Measurements from ENCODE around the gene HIVEP2. TPM values are rescaled to one million over a fixed set of nuclear protein-coding genes. Genes with fewer than 3 reads are reported as not detected.
A peak's percentile ranks its signal among the peaks of the same experiment; 100 is the strongest.

HIVEP2 gene
- total RNA-seq, 2 experiments from 2014 or later, result 48.4 to 48.6 TPM

DNA sequence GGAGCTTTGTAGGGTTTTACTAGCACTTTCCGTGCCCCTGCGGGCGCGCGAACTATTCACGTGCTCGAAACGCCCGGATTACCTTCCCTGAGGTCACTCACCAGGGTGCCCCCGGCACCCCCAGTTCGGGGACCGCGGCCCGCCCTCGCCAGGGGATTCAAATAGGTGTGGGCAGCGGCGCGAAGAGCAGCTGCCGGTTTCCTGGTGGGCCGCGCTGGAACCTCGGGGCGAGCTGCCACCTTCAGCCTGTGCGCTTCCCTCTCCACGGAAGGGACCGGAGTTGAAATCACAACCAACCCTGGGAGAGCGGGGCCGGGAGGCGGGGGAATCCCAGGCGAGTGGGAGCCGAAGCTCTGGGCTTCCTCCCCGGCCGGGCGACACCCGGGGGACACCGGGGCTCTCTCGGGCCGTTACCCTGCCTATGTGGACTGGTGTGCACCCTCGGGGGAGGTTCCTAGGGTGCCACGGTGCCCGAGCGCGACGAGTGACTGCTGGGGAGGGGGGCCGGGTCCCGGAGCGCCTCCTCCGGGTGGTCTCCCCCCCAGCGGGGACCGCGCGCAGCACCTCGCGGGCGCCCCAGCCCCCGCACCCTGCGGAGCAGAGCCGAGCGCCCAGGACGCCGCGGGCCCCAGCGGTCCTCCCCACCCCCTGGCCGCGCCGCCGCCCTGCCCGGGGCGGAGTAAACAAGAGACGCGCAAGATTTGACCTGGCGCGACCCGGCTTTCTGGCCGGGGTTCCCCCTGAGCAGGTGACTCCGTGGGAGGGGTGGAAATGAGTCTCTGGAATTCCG, 2.1 kb upstream of the HIVEP2 start:
- no peak for TF ChIP-seq CTCF (IDR thresholded peaks at IDR 0.05)
- DNase-seq, result peak; percentile 48 to 94 (median 69)
- POLR2A ChIA-PET, result interaction anchor here (0.6 to 11.2 kb wide), 26 partner anchors 9 to 377 kb away, joined by 3 to 382 read pairs (median 6); partner anchors contain the start of gene AIG1
- peaks cover 5% of the 10 kb centered on the region for H3K27me3 Mint-ChIP-seq
- CTCF ChIA-PET, result interaction anchor here (0.8 to 1.9 kb wide), 5 partner anchors 12 to 126 kb away, joined by 3 to 5 read pairs (median 3); no protein-coding TSS in a partner anchor
- Histone ChIP-seq H3K36me3 (ENCODE audit: insufficient read depth, low read length) (no peaks in the 10 kb centered on the region), H3K9me3 (ENCODE audit: control insufficient read depth in 1 of 2, insufficient read depth in 1 of 2, low read length in 2 of 2) (no peaks in the 10 kb centered on the region), H3K27ac (ENCODE audit: low read depth in 1 of 2, low read length in 2 of 2) (peak overlapping the region; percentile 98 to 100), H3K27me3 (ENCODE audit: control insufficient read depth in 1 of 2, insufficient read depth in 2 of 2, low read length in 2 of 2) (no peaks in the 10 kb centered on the region), H3K4me3 (ENCODE audit: low read length) (peak overlapping the region; percentile 94), H3K4me1 (ENCODE audit: insufficient read depth, low read length) (peaks cover 14% of the 10 kb centered on the region)
- intact Hi-C loops (cut with DNase I, micrococcal nuclease), result loop anchor here (5.0 kb wide), 3 partner anchors 60 to 550 kb away; partner anchors contain the start of gene AIG1 (in 1 of the 2)
- peaks cover 32% of the 10 kb centered on the region for H3K36me3 Mint-ChIP-seq (ENCODE audit: low read depth)
- H3K9me3 Mint-ChIP-seq, result no peaks in the 10 kb centered on the region
- peak; percentile 24 for ATAC-seq (ENCODE audit: poor library complexity)
- peak overlapping the region; percentile 96 for H3K4me3 Mint-ChIP-seq
- H3K4me1 Mint-ChIP-seq (ENCODE audit: low read depth), result peaks cover 42% of the 10 kb centered on the region
- H3K27ac Mint-ChIP-seq, result peak overlapping the region; percentile 98

DNA sequence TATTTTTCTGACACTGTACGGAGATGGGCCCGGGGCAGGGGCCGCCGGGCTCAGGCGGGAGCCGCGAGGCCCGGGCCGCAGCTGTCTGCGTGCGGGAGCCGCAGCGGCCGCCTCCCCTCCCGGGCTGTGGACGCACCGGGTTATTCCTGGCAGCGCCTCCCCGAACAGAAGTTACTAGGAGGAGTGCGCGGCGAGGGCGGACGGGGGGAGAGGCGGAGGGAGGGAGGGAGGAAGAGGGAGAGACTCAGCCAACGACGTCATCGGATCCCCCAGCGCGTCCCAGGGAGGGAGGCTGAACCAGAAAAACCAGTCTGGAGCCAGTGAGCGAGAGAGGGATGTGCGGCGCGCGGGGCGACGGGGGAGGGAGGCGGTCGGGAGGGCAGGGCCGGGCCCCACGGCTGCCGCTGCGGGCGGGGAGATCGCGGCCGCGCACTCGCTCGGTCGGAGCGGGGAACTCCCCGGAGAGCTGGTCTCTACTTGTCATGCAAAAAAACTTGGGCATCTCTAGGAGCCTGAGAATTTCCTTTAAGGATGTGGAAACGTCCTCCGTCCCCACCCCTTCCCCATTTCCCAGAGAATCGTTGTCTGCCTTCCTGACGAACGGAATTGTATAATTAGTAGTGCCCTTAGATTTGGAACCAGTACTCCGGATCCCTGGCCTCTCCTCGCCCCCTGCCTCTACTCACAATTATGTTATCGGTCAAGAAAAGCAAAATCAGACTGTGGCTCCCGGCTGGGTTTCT, 1.4 kb upstream of the HIVEP2 start:
- peak overlapping the region; percentile 94 for H3K4me3 ChIP-seq (ENCODE audit: low read length)
- H3K27ac ChIP-seq (ENCODE audit: low read depth in 1 of 2, low read length in 2 of 2), result peak overlapping the region; percentile 98 to 100
- H3K9me3 ChIP-seq (ENCODE audit: control insufficient read depth in 1 of 2, insufficient read depth in 1 of 2, low read length in 2 of 2), result no peaks in the 10 kb centered on the region
- TF ChIP-seq CTCF (IDR thresholded peaks at IDR 0.05), result no peak
- peaks cover 14% of the 10 kb centered on the region for H3K4me1 ChIP-seq (ENCODE audit: insufficient read depth, low read length)
- H3K4me1 Mint-ChIP-seq (ENCODE audit: low read depth), result peaks cover 42% of the 10 kb centered on the region
- peaks cover 5% of the 10 kb centered on the region for H3K27me3 Mint-ChIP-seq
- no peaks in the 10 kb centered on the region for H3K9me3 Mint-ChIP-seq
- peak; percentile 75 to 99 (median 90) for DNase-seq
- peak; percentile 46 for ATAC-seq (ENCODE audit: poor library complexity)
- no peaks in the 10 kb centered on the region for H3K27me3 ChIP-seq (ENCODE audit: control insufficient read depth in 1 of 2, insufficient read depth in 2 of 2, low read length in 2 of 2)
- H3K36me3 Mint-ChIP-seq (ENCODE audit: low read depth), result peaks cover 32% of the 10 kb centered on the region
- ChIA-PET POLR2A (interaction anchor here (0.6 to 11.2 kb wide), 31 partner anchors 8 to 376 kb away, joined by 3 to 382 read pairs (median 6); partner anchors contain the start of gene AIG1), CTCF (interaction anchor here (0.8 to 1.9 kb wide), 5 partner anchors 11 to 125 kb away, joined by 3 to 5 read pairs (median 3); no protein-coding TSS in a partner anchor)
- H3K4me3 Mint-ChIP-seq, result peak overlapping the region; percentile 96
- intact Hi-C loops (cut with DNase I, micrococcal nuclease), result loop anchor here (5.0 kb wide), 3 partner anchors 59 to 549 kb away; partner anchors contain the start of gene AIG1 (in 1 of the 2)
- H3K36me3 ChIP-seq (ENCODE audit: insufficient read depth, low read length), result no peaks in the 10 kb centered on the region
- peak overlapping the region; percentile 98 for H3K27ac Mint-ChIP-seq
